Testis (tissue), 3 donors: ENCODE data around the gene REV1. TPM values are rescaled to one million over a fixed set of nuclear protein-coding genes. Genes with fewer than 3 reads are reported as not detected.
A peak's percentile ranks its signal among the peaks of the same experiment; 100 is the strongest.

Source experiments
- DNase-seq: peaks from one replicate; pipeline ENCODE4 v3.0.0-alpha.2; 2019
- H3K27ac ChIP-seq, 2 donors: fragments of 200-600 bp; sonication (generic); one replicate each; pipeline ENCODE4 v1.5.1; 2019
- H3K27me3 ChIP-seq: fragments of 200-600 bp; sonication (generic); one replicate; pipeline ENCODE4 v1.5.1; 2019
- H3K36me3 ChIP-seq: fragments of 200-600 bp; sonication (generic); one replicate; pipeline ENCODE4 v1.5.1; 2017; ENCODE audit warnings: low read depth; ENCODE audit errors: missing control alignments
- H3K4me1 ChIP-seq: fragments of 200-600 bp; sonication (generic); one replicate; pipeline ENCODE4 v1.5.1; 2019
- H3K4me3 ChIP-seq, 2 donors: fragments of 200-600 bp; sonication (generic); one replicate each; pipeline ENCODE4 v1.5.1; 2017 to 2019
- H3K9me3 ChIP-seq: fragments of 200-600 bp; sonication (generic); one replicate; pipeline ENCODE4 v1.5.1; 2017
- CTCF ChIP-seq, 3 experiments: fragments of 450-650 bp in 2 of 3; fragments of 200-600 bp in 1 of 3; sonication (generic) in 1 of 3; IDR thresholded peaks; one replicate each; pipeline ENCODE4 v1.5.1; 2016 to 2019; ENCODE audit warnings: antibody characterized with exemption in 3 of 3, mild to moderate bottlenecking in 2 of 3, moderate library complexity in 1 of 3
- POLR2A ChIP-seq: fragments of 450-650 bp; IDR thresholded peaks from one replicate; pipeline ENCODE4 v1.6.1; 2017; ENCODE audit warnings: antibody characterized with exemption, mild to moderate bottlenecking, moderate library complexity
- WGBS, 2 donors: methylation state at CpG; one replicate each; pipeline ENCODE4 v1.1.5; 2018; 5-methylcytosine and 5-hydroxymethylcytosine counted together
- intact Hi-C: fragments of 100-400 bp; cut with DNase I; formaldehyde crosslinking; loops from one replicate; pipeline ENCODE4 v1.15.1; 2023; ENCODE audit warnings: low total_unique reads
- polyA plus RNA-seq: library from polyadenylated mRNA; stranded (reverse); fragments of 350-450 nt; fragmentation: Illumina TruSeq; extraction: RNeasy Lipid Tissue Mini Kit (QIAGEN cat#74804); gene quantifications from one replicate; pipeline ENCODE4 v1.2.3, GENCODE V29; 2014; ENCODE audit warnings: low read depth, low replicate concordance; ENCODE audit not compliant: insufficient read depth
- total RNA-seq, 2 donors: library from RNA; depleted of rRNA; stranded (reverse); fragments of >200 nt; gene quantifications; one replicate each; pipeline ENCODE4 v1.2.3, GENCODE V29; 2016

REV1 gene
- total and polyA plus RNA-seq, 3 donors from 2014 or later, result 34.9 to 79.5 (median 73.5) TPM

GRCh38 chr2:99444222-99444621 lies 45.6 kb downstream of the REV1 start:
- 81 to 82% methylated on average over 2 of the region's 2 CpGs for WGBS, 2 donors
- Histone ChIP-seq H3K4me3 (no peak overlapping the region), H3K9me3 (no peaks in the 10 kb centered on the region), H3K36me3 (no peaks in the 10 kb centered on the region), H3K4me1 (no peaks in the 10 kb centered on the region), H3K27me3 (no peaks in the 10 kb centered on the region), H3K27ac (no peak overlapping the region)
- intact Hi-C loops, result no loop called here
- no peak for DNase-seq
- no peak for TF ChIP-seq CTCF (IDR thresholded peaks at IDR 0.05)
- TF ChIP-seq POLR2A, result no peak

GRCh38 chr2:99442837-99443236 lies 47.0 kb downstream of the REV1 start:
- no peaks in the 10 kb centered on the region for H3K9me3 ChIP-seq
- TF ChIP-seq POLR2A (no peak), CTCF (IDR thresholded peaks at IDR 0.05) (peak in 1 of 3 experiments; percentile 22)
- no peak for DNase-seq
- intact Hi-C loops, result no loop called here
- H3K27ac ChIP-seq, result no peak overlapping the region
- H3K27me3 ChIP-seq, result no peaks in the 10 kb centered on the region
- WGBS, 2 donors, result 44 to 60% methylated on average over 1 of the region's 1 CpG
- H3K4me1 ChIP-seq, result no peaks in the 10 kb centered on the region
- no peaks in the 10 kb centered on the region for H3K36me3 ChIP-seq
- no peak overlapping the region for H3K4me3 ChIP-seq

- H3K9me3 ChIP-seq, result no peaks in the 10 kb centered on the region
- WGBS, 2 donors, result 74 to 87% methylated on average over 4 of the region's 4 CpGs
- intact Hi-C loops, result no loop called here
- no peak for TF ChIP-seq POLR2A
- no peak for TF ChIP-seq CTCF (IDR thresholded peaks at IDR 0.05)
- H3K4me1 ChIP-seq, result no peaks in the 10 kb centered on the region
- no peak overlapping the region for H3K4me3 ChIP-seq
- H3K36me3 ChIP-seq, result no peaks in the 10 kb centered on the region
- no peaks in the 10 kb centered on the region for H3K27me3 ChIP-seq
- H3K27ac ChIP-seq, result no peak overlapping the region
- DNase-seq, result no peak
Measured at GRCh38 chr2:99439971-99440505, 49.8 kb downstream of the REV1 start.

GRCh38 chr2:99436874-99437273 lies 52.9 kb downstream of the REV1 start:
- no peaks in the 10 kb centered on the region for H3K27me3 ChIP-seq
- H3K4me3 ChIP-seq, result no peak overlapping the region
- H3K36me3 ChIP-seq, result no peaks in the 10 kb centered on the region
- intact Hi-C loops, result no loop called here
- H3K27ac ChIP-seq, result no peak overlapping the region
- no peaks in the 10 kb centered on the region for H3K4me1 ChIP-seq
- DNase-seq, result no peak
- TF ChIP-seq CTCF (IDR thresholded peaks at IDR 0.05) (no peak), POLR2A (no peak)
- H3K9me3 ChIP-seq, result no peaks in the 10 kb centered on the region
- WGBS, 2 donors, result 93 to 94% methylated on average over 10 of the region's 10 CpGs

- Histone ChIP-seq H3K27ac (no peak overlapping the region), H3K4me3 (no peak overlapping the region), H3K27me3 (no peaks in the 10 kb centered on the region), H3K36me3 (no peaks in the 10 kb centered on the region), H3K9me3 (no peaks in the 10 kb centered on the region), H3K4me1 (no peaks in the 10 kb centered on the region)
- WGBS, 2 donors, result 71 to 82% methylated on average over 2 of the region's 2 CpGs
- no peak for DNase-seq
- intact Hi-C loops, result no loop called here
- TF ChIP-seq CTCF (IDR thresholded peaks at IDR 0.05) (no peak), POLR2A (no peak)
Measured at GRCh38 chr2:99433340-99433739, 56.5 kb downstream of the REV1 start.
